ENCODE results near the gene KCNK18.
A peak's percentile ranks its signal among the peaks of the same experiment; 100 is the strongest.

DNA sequence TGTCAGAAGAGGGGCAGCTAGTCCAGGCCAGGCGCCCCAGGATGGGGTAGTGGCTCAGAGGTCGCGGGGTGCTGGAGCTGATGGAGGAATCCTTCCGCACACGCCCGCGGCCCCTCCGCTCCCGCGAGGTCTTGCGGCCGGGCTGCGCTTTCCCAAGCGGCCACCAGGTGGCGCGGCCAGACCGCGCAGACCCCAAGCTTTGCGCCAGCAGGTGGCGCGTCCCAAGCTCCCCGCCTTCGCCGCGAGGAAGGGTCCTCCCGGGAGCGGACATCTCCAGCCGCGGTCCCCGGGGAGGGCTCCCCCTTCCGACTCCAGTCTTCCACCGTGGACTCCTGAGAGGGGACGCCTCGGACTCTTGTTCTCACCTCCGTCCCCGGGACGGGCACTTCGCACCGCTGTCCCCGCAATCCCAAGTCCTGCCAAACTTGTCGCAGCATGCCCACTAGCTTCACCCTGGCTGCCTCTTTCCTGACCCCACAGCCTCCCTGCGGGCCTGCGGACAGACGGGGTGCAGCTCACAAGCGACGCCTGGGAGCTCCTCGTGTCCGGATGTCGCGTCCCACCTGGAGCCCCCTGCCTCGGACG, 19.4 kb downstream of the KCNK18 start:
- TF ChIP-seq MAFK (IDR thresholded peaks at IDR 0.05; ENCODE audit: low read depth, low read length) (no peak), EGR1 (IDR thresholded peaks at IDR 0.05; ENCODE audit: borderline replicate concordance, low read depth, low read length) (no peak), EZH2 (IDR thresholded peaks at IDR 0.05; ENCODE audit: low read depth, low read length, severe bottlenecking) (no peak), RAD21 (IDR thresholded peaks at IDR 0.05 in 1 of 2, conservative IDR thresholded peaks at IDR 0.05 in 1 of 2; ENCODE audit: low read depth in 2 of 2, low read length in 2 of 2) (peak; percentile 94 to 96)
- TF ChIP-seq, protein P1, sequence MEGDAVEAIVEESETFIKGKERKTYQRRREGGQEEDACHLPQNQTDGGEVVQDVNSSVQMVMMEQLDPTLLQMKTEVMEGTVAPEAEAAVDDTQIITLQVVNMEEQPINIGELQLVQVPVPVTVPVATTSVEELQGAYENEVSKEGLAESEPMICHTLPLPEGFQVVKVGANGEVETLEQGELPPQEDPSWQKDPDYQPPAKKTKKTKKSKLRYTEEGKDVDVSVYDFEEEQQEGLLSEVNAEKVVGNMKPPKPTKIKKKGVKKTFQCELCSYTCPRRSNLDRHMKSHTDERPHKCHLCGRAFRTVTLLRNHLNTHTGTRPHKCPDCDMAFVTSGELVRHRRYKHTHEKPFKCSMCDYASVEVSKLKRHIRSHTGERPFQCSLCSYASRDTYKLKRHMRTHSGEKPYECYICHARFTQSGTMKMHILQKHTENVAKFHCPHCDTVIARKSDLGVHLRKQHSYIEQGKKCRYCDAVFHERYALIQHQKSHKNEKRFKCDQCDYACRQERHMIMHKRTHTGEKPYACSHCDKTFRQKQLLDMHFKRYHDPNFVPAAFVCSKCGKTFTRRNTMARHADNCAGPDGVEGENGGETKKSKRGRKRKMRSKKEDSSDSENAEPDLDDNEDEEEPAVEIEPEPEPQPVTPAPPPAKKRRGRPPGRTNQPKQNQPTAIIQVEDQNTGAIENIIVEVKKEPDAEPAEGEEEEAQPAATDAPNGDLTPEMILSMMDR (IDR thresholded peaks at IDR 0.05; ENCODE audit: control extremely low read depth in 1 of 3, insufficient read depth in 1 of 3, low read depth in 1 of 3, low read length in 3 of 3): peak; percentile 99 to 100 (median 99)
- TF ChIP-seq, protein P2, sequence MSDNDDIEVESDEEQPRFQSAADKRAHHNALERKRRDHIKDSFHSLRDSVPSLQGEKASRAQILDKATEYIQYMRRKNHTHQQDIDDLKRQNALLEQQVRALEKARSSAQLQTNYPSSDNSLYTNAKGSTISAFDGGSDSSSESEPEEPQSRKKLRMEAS (IDR thresholded peaks at IDR 0.05): peak; percentile 68
- TF ChIP-seq, protein P3, sequence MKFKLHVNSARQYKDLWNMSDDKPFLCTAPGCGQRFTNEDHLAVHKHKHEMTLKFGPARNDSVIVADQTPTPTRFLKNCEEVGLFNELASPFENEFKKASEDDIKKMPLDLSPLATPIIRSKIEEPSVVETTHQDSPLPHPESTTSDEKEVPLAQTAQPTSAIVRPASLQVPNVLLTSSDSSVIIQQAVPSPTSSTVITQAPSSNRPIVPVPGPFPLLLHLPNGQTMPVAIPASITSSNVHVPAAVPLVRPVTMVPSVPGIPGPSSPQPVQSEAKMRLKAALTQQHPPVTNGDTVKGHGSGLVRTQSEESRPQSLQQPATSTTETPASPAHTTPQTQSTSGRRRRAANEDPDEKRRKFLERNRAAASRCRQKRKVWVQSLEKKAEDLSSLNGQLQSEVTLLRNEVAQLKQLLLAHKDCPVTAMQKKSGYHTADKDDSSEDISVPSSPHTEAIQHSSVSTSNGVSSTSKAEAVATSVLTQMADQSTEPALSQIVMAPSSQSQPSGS (IDR thresholded peaks at IDR 0.05; ENCODE audit: low read length): no peak

Measured in H1 (cell line).